HUES6 (cell line): ENCODE measurements around the gene ATP11A.
"Not testable (repeated sequence)": the region's sequence is repeated elsewhere in the genome, so short reads cannot be mapped to it uniquely, and the experiment has no call there.

Source experiments
- H3K27ac ChIP-seq: 2 replicates; pipeline ENCODE4 v1.7.0; 2013; ENCODE audit warnings: low read depth, mild to moderate bottlenecking, low read length, inconsistent platforms
- H3K27me3 ChIP-seq: 2 replicates; pipeline ENCODE4 v1.6.1; 2013; ENCODE audit warnings: low read length; ENCODE audit not compliant: control insufficient read depth, insufficient read depth
- H3K36me3 ChIP-seq: 2 replicates; pipeline ENCODE4 v1.6.1; 2013; ENCODE audit warnings: low read length; ENCODE audit not compliant: control insufficient read depth, insufficient read depth
- H3K4me1 ChIP-seq: 2 replicates; pipeline ENCODE4 v1.6.1; 2013; ENCODE audit warnings: low read length; ENCODE audit not compliant: control insufficient read depth, insufficient read depth
- H3K4me3 ChIP-seq: 2 replicates; pipeline ENCODE4 v1.5.1; 2013; ENCODE audit warnings: low read depth, low read length
- H3K9ac ChIP-seq: one replicate; pipeline ENCODE4 v1.6.1; 2013; ENCODE audit warnings: mild to moderate bottlenecking, low read length
- H3K9me3 ChIP-seq: 2 replicates; pipeline ENCODE4 v1.6.1; 2013; ENCODE audit warnings: low read depth, low read length; ENCODE audit not compliant: control insufficient read depth, insufficient read depth

Gene ATP11A

DNA sequence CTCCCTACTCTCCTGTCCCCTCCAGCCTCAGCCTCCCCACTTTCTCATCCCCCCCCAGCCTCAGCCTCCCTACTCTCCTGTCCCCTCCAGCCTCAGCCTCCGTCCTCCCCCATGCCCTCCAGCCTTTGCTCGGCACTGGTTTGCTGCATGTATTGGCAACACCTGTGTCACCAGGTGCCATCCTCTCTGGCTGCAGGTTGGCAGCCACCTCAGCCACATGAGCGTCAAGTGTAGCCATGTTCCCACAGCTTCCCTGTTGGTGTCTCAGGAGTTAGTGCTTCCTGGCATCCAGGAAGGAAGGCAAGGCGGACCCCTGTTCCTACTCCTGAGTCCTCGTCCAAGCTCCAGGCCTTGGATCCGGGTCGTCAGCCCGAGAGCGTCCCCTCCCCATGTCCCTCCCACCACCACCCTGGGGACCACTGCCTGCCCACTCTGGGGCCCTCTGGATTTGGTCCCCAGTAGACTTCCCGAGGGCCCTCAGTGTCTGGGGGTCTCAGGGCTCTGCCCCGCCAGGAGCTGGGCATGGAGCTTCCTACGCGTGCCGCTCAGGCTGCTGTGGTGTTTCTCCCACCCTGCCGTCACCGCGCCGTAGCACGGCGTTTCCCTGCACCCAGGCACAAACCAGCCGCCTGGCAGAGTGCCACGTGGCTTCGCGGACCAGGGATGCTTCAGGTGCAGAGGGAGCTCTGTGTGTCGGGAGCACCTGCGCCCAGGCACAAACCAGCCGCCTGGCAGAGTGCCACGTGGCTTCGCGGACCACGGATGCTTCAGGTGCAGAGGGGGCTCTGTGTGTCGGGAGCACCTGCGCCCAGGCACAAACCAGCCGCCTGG is 150.8 kb downstream of the ATP11A start:
- Histone ChIP-seq H3K36me3 (peaks cover 58% of the 10 kb centered on the region), H3K27ac (no peak overlapping the region)

DNA sequence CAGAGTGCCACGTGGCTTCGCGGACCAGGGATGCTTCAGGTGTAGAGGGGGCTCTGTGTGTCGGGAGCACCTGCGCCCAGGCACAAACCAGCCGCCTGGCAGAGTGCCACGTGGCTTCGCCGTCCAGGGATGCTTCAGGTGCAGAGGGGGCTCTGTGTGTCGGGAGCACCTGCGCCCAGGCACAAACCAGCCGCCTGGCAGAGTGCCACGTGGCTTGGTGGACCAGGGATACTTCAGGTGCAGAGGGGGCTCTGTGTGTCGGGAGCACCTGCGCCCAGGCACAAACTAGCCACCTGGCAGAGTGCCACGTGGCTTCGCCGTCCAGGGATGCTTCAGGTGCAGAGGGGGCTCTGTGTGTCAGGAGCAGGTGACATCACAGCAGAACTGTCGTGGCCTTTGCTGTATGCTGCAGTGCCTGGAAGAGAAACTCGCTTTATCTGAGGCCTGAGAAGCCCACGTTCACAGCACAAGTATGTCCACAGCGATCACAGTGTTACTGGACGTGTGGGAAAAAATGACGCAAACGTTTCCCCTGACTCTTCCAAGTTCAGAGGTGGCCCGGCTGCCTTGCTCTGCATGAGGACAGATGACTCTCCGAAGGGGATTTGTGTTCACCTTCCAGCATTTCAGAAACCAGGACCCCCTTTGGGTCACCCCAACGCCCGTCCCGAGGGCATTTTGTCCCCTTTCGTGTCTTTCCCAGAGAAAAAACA is 151.6 kb downstream of the ATP11A start:
- H3K9me3 ChIP-seq, H3K27ac ChIP-seq, H3K4me1 ChIP-seq, H3K4me3 ChIP-seq, H3K9ac ChIP-seq, H3K27me3 ChIP-seq: not testable (repeated sequence)
- H3K36me3 ChIP-seq: peaks cover 56% of the 10 kb centered on the region

More for the DNA sequence above, 150.8 kb downstream of the ATP11A start:
- no peaks in the 10 kb centered on the region for H3K4me1 ChIP-seq
- H3K27me3 ChIP-seq: no peaks in the 10 kb centered on the region
- H3K9ac ChIP-seq: no peak overlapping the region
- no peaks in the 10 kb centered on the region for H3K9me3 ChIP-seq
- H3K4me3 ChIP-seq: no peak overlapping the region

DNA sequence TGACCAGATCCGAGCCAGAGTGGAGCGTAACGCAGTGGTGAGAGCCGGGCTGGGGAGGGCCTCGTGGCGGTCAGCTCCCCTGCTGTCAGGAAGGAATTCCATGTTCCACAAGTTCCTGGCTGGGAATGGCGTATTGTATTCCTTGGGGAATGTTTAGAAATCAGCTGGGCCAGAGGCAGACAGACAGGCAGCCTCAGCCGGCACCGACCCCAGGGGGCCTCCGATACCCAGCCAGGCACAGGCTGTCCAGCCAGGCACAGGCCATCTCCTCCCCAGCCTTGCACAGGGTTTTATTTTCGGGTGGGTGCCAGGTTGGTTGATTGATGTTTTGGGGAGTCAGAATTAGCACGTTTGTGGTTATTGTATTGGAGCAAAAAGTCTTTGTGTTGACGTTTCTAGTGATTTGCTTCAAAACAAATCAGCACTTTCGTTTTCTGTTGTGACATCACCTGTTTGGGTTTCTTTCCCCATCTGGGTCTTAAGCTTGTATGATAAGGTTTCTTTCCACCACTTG is 152.6 kb downstream of the ATP11A start:
- H3K36me3 ChIP-seq: peaks cover 53% of the 10 kb centered on the region
- H3K4me1 ChIP-seq: no peaks in the 10 kb centered on the region
- no peak overlapping the region for H3K27ac ChIP-seq
- no peak overlapping the region for H3K4me3 ChIP-seq
- H3K9ac ChIP-seq: no peak overlapping the region
- H3K9me3 ChIP-seq: no peaks in the 10 kb centered on the region
- no peaks in the 10 kb centered on the region for H3K27me3 ChIP-seq

DNA sequence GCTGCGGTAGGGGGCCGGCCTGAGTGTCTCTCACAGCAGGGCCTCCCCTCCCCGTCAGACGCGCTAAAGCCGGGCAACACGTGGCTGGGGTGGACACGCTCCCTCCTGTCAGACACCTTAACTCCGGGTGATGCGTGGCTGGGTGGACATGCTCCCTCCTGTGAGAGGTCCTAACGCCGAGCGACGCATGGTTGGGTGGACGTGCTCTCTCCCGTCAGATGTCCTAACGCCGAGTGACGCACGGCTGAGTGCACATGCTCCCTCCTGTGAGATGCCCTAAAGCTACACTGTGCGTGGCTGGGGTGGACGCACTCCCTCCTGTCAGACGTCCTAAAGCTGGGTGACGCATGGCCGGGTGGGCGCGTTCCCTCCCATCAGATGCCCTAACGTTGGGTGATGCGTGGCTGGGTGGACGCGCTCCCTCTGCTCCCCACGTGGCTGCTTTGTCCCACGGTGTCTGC is 153.1 kb downstream of the ATP11A start:
- H3K4me3 ChIP-seq: no peak overlapping the region
- no peak overlapping the region for H3K27ac ChIP-seq
- H3K9ac ChIP-seq: no peak overlapping the region
- no peaks in the 10 kb centered on the region for H3K4me1 ChIP-seq
- no peaks in the 10 kb centered on the region for H3K27me3 ChIP-seq
- H3K9me3 ChIP-seq: no peaks in the 10 kb centered on the region
- H3K36me3 ChIP-seq: peaks cover 48% of the 10 kb centered on the region

DNA sequence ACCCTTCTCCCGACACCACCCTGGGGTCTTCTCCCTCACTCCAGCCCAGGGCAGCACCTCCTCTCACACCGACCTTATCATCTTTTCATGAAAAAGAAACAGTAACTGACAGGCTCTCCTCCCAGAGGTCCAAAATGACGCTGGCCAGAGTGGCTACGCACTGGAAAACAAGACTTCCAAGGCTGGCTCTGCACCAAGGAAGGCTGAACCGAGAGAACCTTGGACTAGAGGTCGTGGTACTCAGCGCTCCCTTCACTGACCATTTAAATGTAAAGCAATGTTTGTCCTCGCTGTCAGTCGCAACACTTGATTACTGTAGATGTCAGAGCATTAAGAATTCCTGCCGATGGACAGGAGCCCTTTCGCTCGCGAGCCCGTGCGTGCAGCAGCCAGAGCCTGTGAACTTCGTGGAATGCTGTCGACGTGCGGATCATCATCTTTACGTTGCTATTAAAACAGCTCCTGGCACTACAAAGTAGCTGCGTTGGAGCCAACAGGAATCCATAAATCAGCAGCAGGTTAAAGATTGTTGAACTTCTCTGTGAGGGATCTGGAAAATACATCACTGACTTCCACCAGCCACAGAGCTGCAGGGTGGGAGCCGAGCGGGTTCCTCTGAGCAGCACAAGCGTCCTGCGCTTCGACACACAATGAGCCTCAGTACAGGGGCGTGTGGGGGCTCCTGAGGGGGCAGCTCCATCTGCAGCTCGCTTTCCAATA is 153.7 kb downstream of the ATP11A start:
- Histone ChIP-seq H3K4me3 (no peak overlapping the region), H3K27me3 (no peaks in the 10 kb centered on the region), H3K36me3 (peaks cover 43% of the 10 kb centered on the region), H3K4me1 (no peaks in the 10 kb centered on the region), H3K27ac (no peak overlapping the region), H3K9ac (no peak overlapping the region), H3K9me3 (no peaks in the 10 kb centered on the region)

DNA sequence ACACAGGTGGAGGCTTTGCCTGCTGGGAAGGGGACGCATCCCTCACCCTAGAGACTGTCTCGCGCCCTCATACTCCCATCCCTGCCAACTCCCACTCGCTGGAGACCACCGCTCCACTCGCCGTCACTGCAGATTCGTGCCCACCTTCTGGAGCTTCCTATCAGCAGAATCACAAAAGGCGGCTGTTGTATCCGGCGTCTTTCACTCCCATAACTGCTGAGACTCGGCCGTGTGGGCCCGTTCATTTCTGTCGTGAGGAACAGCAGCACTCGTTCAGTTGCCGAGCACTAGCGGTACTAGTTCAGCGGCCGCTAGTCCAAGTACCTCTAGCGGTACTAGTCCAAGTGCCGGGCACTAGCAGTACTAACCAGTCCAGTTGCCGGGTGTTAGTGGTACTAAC is 154.6 kb downstream of the ATP11A start:
- Histone ChIP-seq H3K36me3 (peaks cover 39% of the 10 kb centered on the region), H3K9ac (no peak overlapping the region), H3K27me3 (no peaks in the 10 kb centered on the region), H3K27ac (no peak overlapping the region), H3K9me3 (no peaks in the 10 kb centered on the region), H3K4me1 (no peaks in the 10 kb centered on the region), H3K4me3 (no peak overlapping the region)

DNA sequence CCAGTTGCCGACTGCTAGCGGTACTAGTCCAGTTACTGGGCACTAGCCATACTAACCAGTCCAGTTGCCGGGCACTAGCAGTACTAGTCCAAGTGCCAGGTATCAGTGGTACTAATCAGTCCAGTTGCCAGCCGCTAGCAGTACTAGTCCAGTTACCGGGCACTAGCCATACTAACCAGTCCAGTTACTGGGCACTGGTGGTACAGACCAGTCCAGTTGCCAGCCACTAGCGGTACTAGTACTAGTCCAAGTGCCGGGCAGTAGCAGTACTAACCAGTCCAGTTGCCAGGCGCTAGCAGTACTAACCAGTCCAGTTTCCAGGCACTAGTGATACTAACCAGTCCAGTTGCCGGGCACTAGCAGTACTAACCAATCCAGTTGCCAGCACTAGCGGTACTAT is 155.0 kb downstream of the ATP11A start:
- no peaks in the 10 kb centered on the region for H3K4me1 ChIP-seq
- H3K27me3 ChIP-seq: no peaks in the 10 kb centered on the region
- H3K9me3 ChIP-seq: no peaks in the 10 kb centered on the region
- H3K36me3 ChIP-seq: peaks cover 40% of the 10 kb centered on the region
- no peak overlapping the region for H3K4me3 ChIP-seq
- no peak overlapping the region for H3K9ac ChIP-seq
- H3K27ac ChIP-seq: no peak overlapping the region

DNA sequence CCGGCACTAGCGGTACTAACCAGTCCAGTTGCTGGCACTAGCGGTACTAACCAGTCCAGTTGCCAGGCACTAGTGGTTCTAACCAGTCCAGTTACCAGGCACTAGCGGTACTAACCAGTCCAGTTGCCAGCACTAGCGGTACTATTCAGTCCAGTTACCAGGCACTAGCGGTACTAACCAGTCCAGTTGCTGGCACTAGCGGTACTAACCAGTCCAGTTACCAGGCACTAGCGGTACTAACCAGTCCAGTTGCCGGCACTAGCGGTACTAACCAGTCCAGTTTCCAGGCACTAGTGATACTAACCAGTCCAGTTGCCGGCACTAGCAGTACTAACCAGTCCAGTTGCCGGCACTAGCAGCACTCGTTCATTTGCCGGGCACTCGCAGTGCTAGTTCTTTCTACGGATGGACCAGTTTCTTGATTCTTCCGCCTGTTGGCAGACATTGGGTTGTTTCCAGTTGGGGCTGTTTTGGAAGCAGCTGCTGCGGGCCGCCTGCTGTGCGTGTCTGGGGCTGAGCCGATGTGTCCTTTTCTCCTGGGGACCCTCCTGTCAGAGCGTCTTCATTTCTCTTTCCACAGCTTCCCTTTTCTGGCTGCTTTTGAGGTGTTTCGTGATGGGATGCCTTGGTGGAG is 155.8 kb downstream of the ATP11A start:
- peaks cover 44% of the 10 kb centered on the region for H3K36me3 ChIP-seq
- H3K4me3 ChIP-seq: no peak overlapping the region
- H3K27me3 ChIP-seq: no peaks in the 10 kb centered on the region
- H3K9me3 ChIP-seq: no peaks in the 10 kb centered on the region
- H3K9ac ChIP-seq: no peak overlapping the region
- no peaks in the 10 kb centered on the region for H3K4me1 ChIP-seq
- no peak overlapping the region for H3K27ac ChIP-seq

DNA sequence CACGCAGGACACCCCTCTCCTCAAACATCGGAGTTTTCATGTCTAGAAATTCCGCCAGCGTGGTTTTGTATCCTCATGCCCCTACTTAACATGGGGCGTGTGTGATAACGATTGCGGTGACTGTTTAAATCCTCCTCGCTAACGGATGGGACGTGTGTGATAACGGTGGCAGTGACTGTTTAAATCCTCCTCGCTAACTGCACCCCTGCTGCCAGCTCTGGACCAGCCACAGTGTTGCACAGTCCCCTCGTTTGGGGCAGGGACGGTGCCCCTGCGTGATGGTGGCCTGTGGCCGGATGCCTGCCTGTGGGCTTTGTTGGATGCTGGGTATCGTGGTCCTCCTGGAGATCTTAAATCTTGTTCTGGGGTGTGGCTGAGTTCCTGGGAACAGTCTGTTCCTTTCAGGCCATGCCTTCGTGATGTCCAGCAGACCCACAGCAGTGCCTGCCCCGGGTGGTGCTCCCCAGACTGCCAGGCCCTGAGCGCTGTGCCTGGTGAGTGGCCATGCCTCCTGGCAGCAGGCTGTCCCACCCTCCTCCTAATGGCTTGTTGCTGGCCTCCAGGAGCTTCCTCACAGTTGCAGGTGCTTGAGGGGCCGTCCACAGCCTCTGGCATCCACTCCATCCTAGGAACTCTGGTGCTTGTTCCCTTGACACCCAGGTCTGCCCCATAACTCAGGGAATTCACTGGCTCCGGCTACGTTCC is 156.7 kb downstream of the ATP11A start:
- H3K4me1 ChIP-seq: no peaks in the 10 kb centered on the region
- no peaks in the 10 kb centered on the region for H3K27me3 ChIP-seq
- H3K4me3 ChIP-seq: no peak overlapping the region
- no peak overlapping the region for H3K9ac ChIP-seq
- no peaks in the 10 kb centered on the region for H3K9me3 ChIP-seq
- peaks cover 52% of the 10 kb centered on the region for H3K36me3 ChIP-seq
- no peak overlapping the region for H3K27ac ChIP-seq

DNA sequence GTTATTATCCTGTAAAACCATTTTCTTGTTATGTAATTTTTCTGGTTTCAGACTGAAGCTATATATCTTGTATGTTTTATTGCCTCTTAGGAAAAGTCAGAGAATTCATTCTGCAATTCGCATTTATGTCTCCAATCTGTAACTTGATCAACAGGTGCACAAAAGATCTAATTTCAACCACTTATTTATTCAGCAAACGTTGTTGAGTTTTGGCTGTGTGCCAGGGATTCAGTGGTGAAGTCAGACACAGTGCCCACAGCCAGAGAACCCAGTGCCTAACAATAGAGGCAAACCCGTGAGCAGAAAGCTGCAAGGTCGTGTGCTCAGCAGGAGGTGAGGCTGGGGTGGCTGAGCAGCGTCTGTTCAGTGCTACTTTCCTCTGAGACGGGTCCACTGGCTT is 159.7 kb downstream of the ATP11A start:
- Histone ChIP-seq H3K4me3 (no peak overlapping the region), H3K9me3 (no peaks in the 10 kb centered on the region), H3K27me3 (no peaks in the 10 kb centered on the region), H3K4me1 (no peaks in the 10 kb centered on the region), H3K27ac (no peak overlapping the region), H3K9ac (no peak overlapping the region), H3K36me3 (peaks cover 61% of the 10 kb centered on the region)
